ENCODE measurements around the gene GRK5. TPM values are rescaled to one million over a fixed set of nuclear protein-coding genes. Genes with fewer than 3 reads are reported as not detected.

The GRK5 gene
- total RNA-seq, 1 experiment from 2014 or later = 2.3 TPM

- TF ChIP-seq, protein P1, sequence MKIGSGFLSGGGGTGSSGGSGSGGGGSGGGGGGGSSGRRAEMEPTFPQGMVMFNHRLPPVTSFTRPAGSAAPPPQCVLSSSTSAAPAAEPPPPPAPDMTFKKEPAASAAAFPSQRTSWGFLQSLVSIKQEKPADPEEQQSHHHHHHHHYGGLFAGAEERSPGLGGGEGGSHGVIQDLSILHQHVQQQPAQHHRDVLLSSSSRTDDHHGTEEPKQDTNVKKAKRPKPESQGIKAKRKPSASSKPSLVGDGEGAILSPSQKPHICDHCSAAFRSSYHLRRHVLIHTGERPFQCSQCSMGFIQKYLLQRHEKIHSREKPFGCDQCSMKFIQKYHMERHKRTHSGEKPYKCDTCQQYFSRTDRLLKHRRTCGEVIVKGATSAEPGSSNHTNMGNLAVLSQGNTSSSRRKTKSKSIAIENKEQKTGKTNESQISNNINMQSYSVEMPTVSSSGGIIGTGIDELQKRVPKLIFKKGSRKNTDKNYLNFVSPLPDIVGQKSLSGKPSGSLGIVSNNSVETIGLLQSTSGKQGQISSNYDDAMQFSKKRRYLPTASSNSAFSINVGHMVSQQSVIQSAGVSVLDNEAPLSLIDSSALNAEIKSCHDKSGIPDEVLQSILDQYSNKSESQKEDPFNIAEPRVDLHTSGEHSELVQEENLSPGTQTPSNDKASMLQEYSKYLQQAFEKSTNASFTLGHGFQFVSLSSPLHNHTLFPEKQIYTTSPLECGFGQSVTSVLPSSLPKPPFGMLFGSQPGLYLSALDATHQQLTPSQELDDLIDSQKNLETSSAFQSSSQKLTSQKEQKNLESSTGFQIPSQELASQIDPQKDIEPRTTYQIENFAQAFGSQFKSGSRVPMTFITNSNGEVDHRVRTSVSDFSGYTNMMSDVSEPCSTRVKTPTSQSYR (CRISPR knock-in tag; IDR thresholded peaks at IDR 0.05) = no peak
- TF ChIP-seq NFYB (CRISPR knock-in tag; conservative IDR thresholded peaks at IDR 0.05; ENCODE audit: low read depth) = no peak
- TF ChIP-seq TCF7 (CRISPR knock-in tag; IDR thresholded peaks at IDR 0.05; ENCODE audit: low read depth) = no peak
- no peak for TF ChIP-seq OVOL2 (CRISPR knock-in tag; IDR thresholded peaks at IDR 0.05; ENCODE audit: borderline replicate concordance)
- no peak for TF ChIP-seq FOXP1 (CRISPR knock-in tag; IDR thresholded peaks at IDR 0.05; ENCODE audit: borderline replicate concordance)
Observed at GRCh38 chr10:119427263-119427864, 220.0 kb downstream of the GRK5 start (continued).

DNA sequence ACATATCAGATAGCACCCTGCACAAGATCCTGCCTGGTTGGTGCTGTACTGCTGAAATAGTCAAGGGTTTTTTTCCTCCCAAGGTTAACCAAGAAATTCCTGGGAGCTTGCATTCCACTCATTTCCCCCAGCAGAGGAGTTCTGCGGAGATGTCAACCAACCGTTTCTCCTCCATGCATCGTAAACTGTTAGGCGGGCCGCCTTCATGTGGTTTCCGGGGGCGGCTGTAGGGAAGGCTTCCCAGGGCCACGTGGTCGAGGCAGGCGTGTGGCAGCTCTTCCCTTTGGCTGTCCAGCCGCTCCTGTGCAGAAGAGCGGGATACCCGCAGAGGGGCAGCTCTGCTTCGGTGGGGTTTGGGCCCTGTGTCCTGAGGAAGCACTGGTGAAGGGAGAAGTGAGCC, 221.4 kb downstream of the GRK5 start:
- peaks cover 3% of the 10 kb centered on the region for H3K36me3 Mint-ChIP-seq
- ChIA-PET POLR2A (no interaction called here), CTCF (interaction anchor here (1.9 kb wide), 1 partner anchor 61 kb away, joined by 5 read pairs; no protein-coding TSS in a partner anchor)
- no peak for ATAC-seq
- H3K27ac Mint-ChIP-seq = no peak overlapping the region
- no peaks in the 10 kb centered on the region for H3K27me3 Mint-ChIP-seq (ENCODE audit: low read depth)
- no peak overlapping the region for H3K4me3 Mint-ChIP-seq
- DNase-seq (ENCODE audit: low spot score) = no peak
- no peaks in the 10 kb centered on the region for H3K4me1 Mint-ChIP-seq
- TF ChIP-seq FOXK1 (CRISPR knock-in tag; IDR thresholded peaks at IDR 0.05) (no peak), ZNF425 (CRISPR knock-in tag; conservative IDR thresholded peaks at IDR 0.05) (no peak), SP1 (CRISPR knock-in tag; conservative IDR thresholded peaks at IDR 0.05) (no peak), GRHL2 (CRISPR knock-in tag; IDR thresholded peaks at IDR 0.05; ENCODE audit: insufficient replicate concordance, severe bottlenecking) (no peak), ZBTB43 (CRISPR knock-in tag; IDR thresholded peaks at IDR 0.05) (no peak), ATF1 (CRISPR knock-in tag; IDR thresholded peaks at IDR 0.05) (no peak), GTF2I (CRISPR knock-in tag; conservative IDR thresholded peaks at IDR 0.05) (no peak), MLX (CRISPR knock-in tag; IDR thresholded peaks at IDR 0.05) (no peak), PRDM15 (CRISPR knock-in tag; IDR thresholded peaks at IDR 0.05) (no peak), ZBTB21 (CRISPR knock-in tag; IDR thresholded peaks at IDR 0.05; ENCODE audit: borderline replicate concordance) (no peak), JAZF1 (CRISPR knock-in tag; IDR thresholded peaks at IDR 0.05) (no peak), RELA (CRISPR knock-in tag; IDR thresholded peaks at IDR 0.05; ENCODE audit: borderline replicate concordance) (no peak), IRF2 (CRISPR knock-in tag; IDR thresholded peaks at IDR 0.05; ENCODE audit: borderline replicate concordance, low read depth) (no peak), NFATC4 (CRISPR knock-in tag; IDR thresholded peaks at IDR 0.05) (no peak)
- TF ChIP-seq, protein P2, sequence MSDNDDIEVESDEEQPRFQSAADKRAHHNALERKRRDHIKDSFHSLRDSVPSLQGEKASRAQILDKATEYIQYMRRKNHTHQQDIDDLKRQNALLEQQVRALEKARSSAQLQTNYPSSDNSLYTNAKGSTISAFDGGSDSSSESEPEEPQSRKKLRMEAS (CRISPR knock-in tag; IDR thresholded peaks at IDR 0.05) = no peak
- TF ChIP-seq, protein P3, sequence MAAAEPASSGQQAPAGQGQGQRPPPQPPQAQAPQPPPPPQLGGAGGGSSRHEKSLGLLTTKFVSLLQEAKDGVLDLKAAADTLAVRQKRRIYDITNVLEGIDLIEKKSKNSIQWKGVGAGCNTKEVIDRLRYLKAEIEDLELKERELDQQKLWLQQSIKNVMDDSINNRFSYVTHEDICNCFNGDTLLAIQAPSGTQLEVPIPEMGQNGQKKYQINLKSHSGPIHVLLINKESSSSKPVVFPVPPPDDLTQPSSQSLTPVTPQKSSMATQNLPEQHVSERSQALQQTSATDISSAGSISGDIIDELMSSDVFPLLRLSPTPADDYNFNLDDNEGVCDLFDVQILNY (CRISPR knock-in tag; IDR thresholded peaks at IDR 0.05) = no peak
- H3K9me3 Mint-ChIP-seq = peaks cover 4% of the 10 kb centered on the region
